Keratinocyte (primary cell): ENCODE data around the gene MAP3K20.

Experiments used
- EZH2 ChIP-seq: IDR thresholded peaks from one replicate; pipeline ENCODE4 v1.6.1; 2012; ENCODE audit warnings: inconsistent platforms, mild to moderate bottlenecking, low read length, moderate library complexity
- TF ChIP-seq, protein P1 (sequence below), 3 experiments: IDR thresholded peaks in 1 of 3; conservative IDR thresholded peaks in 1 of 3; optimal IDR thresholded peaks in 1 of 3; 2 replicates in 2 of 3; 3 replicates in 1 of 3; pipeline versions ENCODE3 to v1.5.1; 2011; ENCODE audit warnings: low read length in 3 of 3, mild to moderate bottlenecking in 3 of 3, moderate library complexity in 2 of 3, control low read depth in 1 of 3, inconsistent platforms in 1 of 3; ENCODE audit not compliant: insufficient read depth in 2 of 3; ENCODE audit errors: extremely low read depth in 1 of 3

GRCh38 chr2:173249661-173250641 lies 174.3 kb downstream of the MAP3K20 start:
- TF ChIP-seq, protein P1, sequence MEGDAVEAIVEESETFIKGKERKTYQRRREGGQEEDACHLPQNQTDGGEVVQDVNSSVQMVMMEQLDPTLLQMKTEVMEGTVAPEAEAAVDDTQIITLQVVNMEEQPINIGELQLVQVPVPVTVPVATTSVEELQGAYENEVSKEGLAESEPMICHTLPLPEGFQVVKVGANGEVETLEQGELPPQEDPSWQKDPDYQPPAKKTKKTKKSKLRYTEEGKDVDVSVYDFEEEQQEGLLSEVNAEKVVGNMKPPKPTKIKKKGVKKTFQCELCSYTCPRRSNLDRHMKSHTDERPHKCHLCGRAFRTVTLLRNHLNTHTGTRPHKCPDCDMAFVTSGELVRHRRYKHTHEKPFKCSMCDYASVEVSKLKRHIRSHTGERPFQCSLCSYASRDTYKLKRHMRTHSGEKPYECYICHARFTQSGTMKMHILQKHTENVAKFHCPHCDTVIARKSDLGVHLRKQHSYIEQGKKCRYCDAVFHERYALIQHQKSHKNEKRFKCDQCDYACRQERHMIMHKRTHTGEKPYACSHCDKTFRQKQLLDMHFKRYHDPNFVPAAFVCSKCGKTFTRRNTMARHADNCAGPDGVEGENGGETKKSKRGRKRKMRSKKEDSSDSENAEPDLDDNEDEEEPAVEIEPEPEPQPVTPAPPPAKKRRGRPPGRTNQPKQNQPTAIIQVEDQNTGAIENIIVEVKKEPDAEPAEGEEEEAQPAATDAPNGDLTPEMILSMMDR (optimal IDR thresholded peaks at IDR 0.05 in 1 of 3, IDR thresholded peaks at IDR 0.05 in 1 of 3, conservative IDR thresholded peaks at IDR 0.05 in 1 of 3; ENCODE audit: extremely low read depth in 1 of 3, insufficient read depth in 2 of 3, low read length in 3 of 3), result no peak
- TF ChIP-seq EZH2, result no peak
